GM23338 (cell line): ENCODE measurements around the gene ATP7A. TPM values are rescaled to one million over a fixed set of nuclear protein-coding genes. Genes with fewer than 3 reads are reported as not detected.

Experiments used
- ATAC-seq: fragments of 200-7000 bp; cut with Tn5 transposase; 3 replicates; pipeline ENCODE4 v1.9.1; 2020
- DNase-seq: peaks from one replicate; pipeline ENCODE4 v3.0.0-alpha.2; 2015; ENCODE audit warnings: low spot score
- H2AFZ ChIP-seq: fragments of 200-600 bp; sonication (generic); 2 replicates; pipeline ENCODE4 v1.8.0; 2016; ENCODE audit warnings: antibody characterized with exemption, mild to moderate bottlenecking, moderate library complexity
- H3F3A ChIP-seq: fragments of 200-600 bp; sonication (generic); replicated peaks from 2 replicates; pipeline ENCODE4 v1.8.0; 2017; ENCODE audit warnings: antibody characterized with exemption, mixed run types, low read depth
- H3K27ac ChIP-seq: fragments of 200-600 bp; sonication (generic); 2 replicates; pipeline ENCODE4 v1.6.1; 2016; ENCODE audit warnings: low read depth
- H3K27me3 ChIP-seq: fragments of 200-600 bp; sonication (generic); 2 replicates; pipeline ENCODE4 v1.8.0; 2016; ENCODE audit warnings: mild to moderate bottlenecking, mixed run types, moderate library complexity; ENCODE audit not compliant: insufficient read depth
- H3K36me3 ChIP-seq: fragments of 200-600 bp; sonication (generic); 2 replicates; pipeline ENCODE4 v1.8.0; 2016; ENCODE audit warnings: mild to moderate bottlenecking; ENCODE audit not compliant: insufficient read depth
- H3K4me1 ChIP-seq: fragments of 200-600 bp; sonication (generic); 2 replicates; pipeline ENCODE4 v1.8.0; 2016; ENCODE audit warnings: mild to moderate bottlenecking, moderate library complexity; ENCODE audit not compliant: insufficient read depth
- H3K4me2 ChIP-seq: fragments of 200-600 bp; sonication (generic); 2 replicates; pipeline ENCODE4 v1.7.1; 2017; ENCODE audit warnings: mixed run types
- H3K4me3 ChIP-seq: fragments of 200-600 bp; sonication (generic); 2 replicates; pipeline ENCODE4 v1.6.1; 2016; ENCODE audit warnings: mixed run types
- H3K79me2 ChIP-seq: fragments of 200-600 bp; sonication (generic); replicated peaks from 2 replicates; pipeline ENCODE4 v1.8.0; 2017; ENCODE audit warnings: mild to moderate bottlenecking; ENCODE audit not compliant: insufficient read depth
- H3K9me2 ChIP-seq: fragments of 200-600 bp; sonication (generic); 2 replicates; pipeline ENCODE4 v1.8.0; 2017; ENCODE audit not compliant: insufficient read depth
- H4K20me1 ChIP-seq: fragments of 200-600 bp; sonication (generic); replicated peaks from 2 replicates; pipeline ENCODE4 v1.8.0; 2017; ENCODE audit warnings: mild to moderate bottlenecking; ENCODE audit not compliant: insufficient read depth
- H3K27ac Mint-ChIP-seq: 2 replicates; pipeline ENCODE4 v1.8.0; 2020; ENCODE audit warnings: inconsistent platforms, mild to moderate bottlenecking, moderate library complexity, mixed read lengths
- H3K27me3 Mint-ChIP-seq: 3 replicates; pipeline ENCODE4 v1.8.0; 2022; ENCODE audit warnings: low read depth, mild to moderate bottlenecking, moderate library complexity, mixed read lengths, inconsistent platforms; ENCODE audit not compliant: insufficient read depth, poor library complexity
- H3K36me3 Mint-ChIP-seq: 3 replicates; pipeline ENCODE4 v1.8.0; 2021; ENCODE audit warnings: low read depth, mild to moderate bottlenecking, inconsistent platforms, moderate library complexity, mixed read lengths
- H3K4me1 Mint-ChIP-seq: 3 replicates; pipeline ENCODE4 v1.8.0; 2020; ENCODE audit warnings: mild to moderate bottlenecking, inconsistent platforms, mixed read lengths
- H3K4me3 Mint-ChIP-seq: 3 replicates; pipeline ENCODE4 v1.8.0; 2021; ENCODE audit warnings: moderate library complexity, mild to moderate bottlenecking, inconsistent platforms, mixed read lengths
- H3K9me3 Mint-ChIP-seq: 3 replicates; pipeline ENCODE4 v1.8.0; 2020; ENCODE audit warnings: moderate library complexity, mild to moderate bottlenecking, inconsistent platforms, mixed read lengths
- CREB1 ChIP-seq: fragments of 250-450 bp; sonication (Bioruptor Pico); IDR thresholded peaks from 2 replicates; pipeline ENCODE4 v1.5.0; 2020; ENCODE audit warnings: low read depth, mild to moderate bottlenecking, moderate library complexity
- CTCF ChIP-seq, 2 experiments: fragments of 200-600 bp in 1 of 2; sonication (generic) in 1 of 2; conservative IDR thresholded peaks; 2 replicates each; pipeline versions ENCODE4 v1.5.1 to v1.6.1; 2016 to 2017; ENCODE audit warnings: antibody characterized with exemption in 2 of 2, low read depth in 2 of 2, mild to moderate bottlenecking in 2 of 2, moderate library complexity in 1 of 2
- ETS1 ChIP-seq: IDR thresholded peaks from 2 replicates; pipeline ENCODE4 v1.6.1; 2016; ENCODE audit warnings: antibody characterized with exemption
- EZH2 ChIP-seq: fragments of 200-600 bp; sonication (generic); IDR thresholded peaks from one replicate; pipeline ENCODE4 v1.8.0; 2017; ENCODE audit warnings: antibody characterized with exemption, mild to moderate bottlenecking, low read depth; ENCODE audit not compliant: unreplicated experiment
- EZH2phosphoT487 ChIP-seq: fragments of 200-600 bp; sonication (generic); IDR thresholded peaks from one replicate; pipeline ENCODE4 v1.8.1; 2018; ENCODE audit warnings: antibody characterized with exemption; ENCODE audit not compliant: unreplicated experiment
- JUNB ChIP-seq: IDR thresholded peaks from one replicate; pipeline ENCODE4 v1.6.1; 2016; ENCODE audit warnings: antibody characterized with exemption; ENCODE audit not compliant: unreplicated experiment
- NANOG ChIP-seq: IDR thresholded peaks from 2 replicates; pipeline ENCODE4 v1.6.1; 2016; ENCODE audit warnings: antibody characterized with exemption, borderline replicate concordance
- POLR2AphosphoS5 ChIP-seq: IDR thresholded peaks from 2 replicates; pipeline ENCODE4 v1.6.1; 2016; ENCODE audit warnings: antibody characterized with exemption, low read depth
- REST ChIP-seq: IDR thresholded peaks from one replicate; pipeline ENCODE4 v1.6.1; 2018; ENCODE audit warnings: antibody characterized with exemption; ENCODE audit not compliant: unreplicated experiment
- STAT1 ChIP-seq: IDR thresholded peaks from one replicate; pipeline ENCODE4 v1.6.1; 2016; ENCODE audit warnings: antibody characterized with exemption; ENCODE audit not compliant: unreplicated experiment
- ZNF114 ChIP-seq: fragments of 250-450 bp; sonication (Bioruptor Pico); IDR thresholded peaks from 2 replicates; pipeline ENCODE4 v1.5.0; 2020; ENCODE audit warnings: mild to moderate bottlenecking, moderate library complexity
- ZNF331 ChIP-seq: fragments of 250-450 bp; sonication (Bioruptor Pico); IDR thresholded peaks from 2 replicates; pipeline ENCODE4 v1.5.0; 2020; ENCODE audit warnings: low read depth, mild to moderate bottlenecking, moderate library complexity
- ZNF462 ChIP-seq: fragments of 250-450 bp; sonication (Bioruptor Pico); IDR thresholded peaks from 2 replicates; pipeline ENCODE4 v1.5.0; 2020; ENCODE audit warnings: mild to moderate bottlenecking, moderate library complexity
- polyA plus RNA-seq: library from polyadenylated mRNA; unstranded; fragments of >200 nt; fragmentation: Nextera tagmentation; extraction: Ambion mirVana; gene quantifications from 2 replicates; pipeline ENCODE4 v1.2.1, GENCODE V29; 2016
- total RNA-seq: library from RNA; depleted of rRNA; stranded (reverse); fragments of >200 nt; shearing (Covaris generic); gene quantifications from 2 replicates; pipeline ENCODE4 v1.2.3, GENCODE V29; 2014

Gene ATP7A
- total and polyA plus RNA-seq, 2 experiments from 2014 or later: 2.2 to 3.1 TPM

- Histone ChIP-seq H4K20me1 (no peaks in the 10 kb centered on the region), H2AFZ (no peak overlapping the region), H3K9me2 (no peaks in the 10 kb centered on the region), H3K27ac (no peak overlapping the region), H3K4me3 (no peak overlapping the region), H3K4me2 (no peak overlapping the region), H3F3A (no peaks in the 10 kb centered on the region), H3K27me3 (no peaks in the 10 kb centered on the region), H3K4me1 (no peaks in the 10 kb centered on the region), H3K79me2 (no peaks in the 10 kb centered on the region), H3K36me3 (no peaks in the 10 kb centered on the region)
- Mint-ChIP-seq H3K9me3 (no peaks in the 10 kb centered on the region), H3K27me3 (no peaks in the 10 kb centered on the region), H3K4me1 (no peaks in the 10 kb centered on the region), H3K4me3 (no peak overlapping the region), H3K27ac (no peak overlapping the region), H3K36me3 (no peaks in the 10 kb centered on the region)
- ATAC-seq: no peak
- DNase-seq: no peak
- TF ChIP-seq CTCF (conservative IDR thresholded peaks at IDR 0.05; ENCODE audit: low read depth in 2 of 2) (no peak), ETS1 (no peak), CREB1 (no peak), EZH2 (no peak), ZNF331 (no peak), ZNF462 (CRISPR knock-in tag) (no peak), POLR2AphosphoS5 (no peak), NANOG (no peak), EZH2phosphoT487 (no peak), STAT1 (no peak), JUNB (no peak), REST (no peak), ZNF114 (CRISPR knock-in tag) (no peak)
Observed at GRCh38 chrX:77977095-77977494, 66.6 kb downstream of the ATP7A start.
